Measurements from ENCODE around the gene FBXW10. TPM values are rescaled to one million over a fixed set of nuclear protein-coding genes. Genes with fewer than 3 reads are reported as not detected.
"Not testable (repeated sequence)": the region's sequence is repeated elsewhere in the genome, so short reads cannot be mapped to it uniquely, and the experiment has no call there.

Gene FBXW10, protein sequence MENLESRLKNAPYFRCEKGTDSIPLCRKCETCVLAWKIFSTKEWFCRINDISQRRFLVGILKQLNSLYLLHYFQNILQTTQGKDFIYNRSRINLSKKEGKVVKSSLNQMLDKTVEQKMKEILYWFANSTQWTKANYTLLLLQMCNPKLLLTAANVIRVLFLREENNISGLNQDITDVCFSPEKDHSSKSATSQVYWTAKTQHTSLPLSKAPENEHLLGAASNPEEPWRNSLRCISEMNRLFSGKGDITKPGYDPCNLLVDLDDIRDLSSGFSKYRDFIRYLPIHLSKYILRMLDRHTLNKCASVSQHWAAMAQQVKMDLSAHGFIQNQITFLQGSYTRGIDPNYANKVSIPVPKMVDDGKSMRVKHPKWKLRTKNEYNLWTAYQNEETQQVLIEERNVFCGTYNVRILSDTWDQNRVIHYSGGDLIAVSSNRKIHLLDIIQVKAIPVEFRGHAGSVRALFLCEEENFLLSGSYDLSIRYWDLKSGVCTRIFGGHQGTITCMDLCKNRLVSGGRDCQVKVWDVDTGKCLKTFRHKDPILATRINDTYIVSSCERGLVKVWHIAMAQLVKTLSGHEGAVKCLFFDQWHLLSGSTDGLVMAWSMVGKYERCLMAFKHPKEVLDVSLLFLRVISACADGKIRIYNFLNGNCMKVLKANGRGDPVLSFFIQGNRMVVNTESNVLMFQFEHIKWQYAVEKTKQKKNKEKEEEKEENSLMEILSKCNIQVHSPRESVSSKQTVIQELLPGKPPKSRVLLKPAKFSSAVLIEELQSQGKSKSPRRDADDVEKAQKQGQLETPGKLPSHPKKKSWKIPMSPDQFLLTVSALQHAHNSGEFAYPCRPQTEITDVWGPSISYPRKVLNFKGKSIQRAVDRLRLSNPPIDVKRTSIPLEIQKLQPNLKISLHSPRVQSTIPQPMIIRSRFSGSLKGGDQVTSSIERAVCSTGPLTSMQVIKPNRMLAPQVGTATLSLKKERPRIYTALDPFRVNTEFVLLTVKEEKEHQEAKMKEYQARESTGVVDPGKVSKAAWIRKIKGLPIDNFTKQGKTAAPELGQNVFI
- under 1 TPM in 3 of 4 donors, not detected in 1; 0.16 to 0.62 (median 0.22) TPM for polyA plus RNA-seq
- long read RNA-seq, donor 1 = 0 reads
- long read RNA-seq, donor 2 = 0 reads
- long read RNA-seq, donor 3 = 0 reads
- long read RNA-seq, donor 4 = 0 reads
- long read RNA-seq, donor 5 = 0 reads
- long read RNA-seq, donor 6 = 0 reads
- long read RNA-seq, donor 7 = 0 reads
- long read RNA-seq, donor 8 = 0 reads
- long read RNA-seq, donor 9 = 0 reads
- long read RNA-seq, donor 10 = 0 reads

DNA sequence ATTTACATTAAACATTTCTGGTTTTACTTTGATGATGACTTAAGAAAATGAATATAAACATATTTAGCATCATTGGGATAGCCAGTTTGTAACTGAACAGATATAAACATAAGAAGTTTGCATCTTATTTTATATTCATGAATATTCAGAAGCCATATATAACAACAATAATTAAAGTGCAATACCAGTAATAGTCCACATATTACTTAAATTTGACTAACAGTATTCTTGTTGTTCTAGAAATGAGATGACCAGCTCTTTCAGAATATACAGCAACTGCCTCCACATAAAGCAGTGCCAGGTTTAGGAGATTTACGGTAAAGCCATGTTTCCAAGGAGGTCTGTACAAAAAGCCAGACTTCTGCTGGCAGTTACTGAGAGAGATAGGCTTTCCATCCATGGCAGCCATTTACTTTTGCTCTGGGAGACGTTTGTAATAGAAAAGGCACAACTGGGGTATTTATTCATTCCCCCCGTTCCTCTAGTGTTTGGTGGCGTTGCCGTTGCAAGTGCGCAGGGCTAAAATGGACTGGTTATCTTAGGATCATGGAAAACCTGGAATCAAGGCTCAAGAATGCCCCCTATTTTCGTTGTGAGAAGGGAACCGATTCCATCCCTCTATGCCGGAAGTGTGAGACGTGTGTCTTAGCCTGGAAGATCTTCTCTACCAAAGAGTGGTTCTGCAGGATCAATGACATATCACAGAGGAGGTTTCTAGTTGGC is at the start of gene FBXW10:
Gene FBXW10, plus strand, starts transcription at position 356 of the 723 bp plus-strand sequence. Its CDS starts 191 bp downstream, at position 547.
- H3K27me3 ChIP-seq (ENCODE audit: control insufficient read depth in 3 of 3, insufficient read depth in 3 of 3, low read length in 3 of 3); H3K9me3 ChIP-seq (ENCODE audit: control insufficient read depth in 2 of 2, insufficient read depth in 1 of 2, low read depth in 1 of 2, low read length in 1 of 2); H3K4me3 ChIP-seq (ENCODE audit: low read depth in 1 of 3, low read length in 3 of 3); H3K36me3 ChIP-seq (ENCODE audit: control insufficient read depth in 3 of 3, insufficient read depth in 2 of 3, low read depth in 1 of 3, low read length in 3 of 3); FAIRE-seq; DNase-seq: not testable (repeated sequence)
- peaks cover 0 to 13% (median 0%) of the 10 kb centered on the region in 3 donors for H3K4me1 ChIP-seq (ENCODE audit: control insufficient read depth in 3 of 3, insufficient read depth in 2 of 3, low read depth in 1 of 3, low read length in 2 of 3)
- H3K27ac ChIP-seq (ENCODE audit: low read depth in 1 of 3, low read length in 2 of 3) = peak within 1 kb of the TSS in 1 of 3 donors; percentile 63
- 50 to 83% (median 75%) methylated on average over 7 to 9 of the region's 10 CpGs for WGBS, 3 donors

DNA sequence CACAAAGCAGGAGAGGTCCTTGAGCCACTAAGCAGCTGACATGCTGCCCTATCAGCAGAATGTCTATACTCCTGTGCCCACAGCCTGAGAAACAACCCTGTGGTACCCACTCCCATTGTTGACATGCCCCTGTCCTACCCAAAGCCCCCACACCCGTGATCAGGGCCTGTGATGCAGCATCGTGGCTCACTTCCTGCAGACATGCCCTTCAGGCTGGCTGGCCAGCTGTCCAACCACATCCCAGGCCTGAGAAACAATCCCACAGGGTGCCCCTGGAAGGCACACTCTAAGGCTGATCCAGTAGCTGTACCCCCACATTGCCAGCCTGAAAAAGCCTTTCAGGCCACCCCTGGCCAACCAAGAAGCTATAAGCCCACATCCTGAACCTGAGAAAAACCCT is 48.7 kb upstream of the FBXW10 start:
- WGBS, 3 donors = 57 to 74% (median 60%) methylated on average over 2 of the region's 2 CpGs
- H3K27me3 ChIP-seq (ENCODE audit: control insufficient read depth in 3 of 3, insufficient read depth in 3 of 3, low read length in 3 of 3); H3K27ac ChIP-seq (ENCODE audit: low read depth in 1 of 3, low read length in 2 of 3); H3K4me1 ChIP-seq (ENCODE audit: control insufficient read depth in 3 of 3, insufficient read depth in 2 of 3, low read depth in 1 of 3, low read length in 2 of 3); H3K4me3 ChIP-seq (ENCODE audit: low read depth in 1 of 3, low read length in 3 of 3); FAIRE-seq; H3K9me3 ChIP-seq (ENCODE audit: control insufficient read depth in 2 of 2, insufficient read depth in 1 of 2, low read depth in 1 of 2, low read length in 1 of 2); H3K36me3 ChIP-seq (ENCODE audit: control insufficient read depth in 3 of 3, insufficient read depth in 2 of 3, low read depth in 1 of 3, low read length in 3 of 3); DNase-seq: not testable (repeated sequence)

DNA sequence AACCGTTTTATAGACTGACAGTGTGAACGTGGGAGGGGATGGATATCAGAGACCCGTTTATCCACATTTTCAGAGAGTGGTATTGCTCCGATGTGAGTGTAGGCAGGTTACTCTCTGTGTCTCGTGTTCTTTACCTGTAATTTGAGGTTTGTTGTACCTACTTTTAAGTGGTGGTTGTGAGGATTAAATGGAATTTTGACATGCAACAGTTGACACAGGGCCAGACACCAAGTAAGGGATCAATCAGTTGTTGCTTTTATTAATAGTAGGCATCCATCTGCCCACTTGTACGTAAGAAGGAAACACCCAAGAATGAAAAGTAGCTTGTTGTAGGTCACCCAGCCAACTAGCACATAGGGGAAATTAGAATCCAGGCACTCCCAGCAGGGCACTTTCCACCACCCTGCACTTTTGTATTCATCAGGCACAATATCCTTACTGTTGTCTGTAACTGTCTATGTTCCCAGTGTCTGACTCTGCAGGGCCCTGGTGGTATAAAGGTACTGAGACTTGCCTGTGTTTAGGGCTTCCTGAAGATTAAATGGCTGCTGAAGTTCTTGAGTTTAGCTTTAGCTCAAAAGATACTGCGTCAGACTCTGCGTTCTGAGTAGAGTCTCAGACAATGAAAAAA is 45.3 kb upstream of the FBXW10 start:
- H3K36me3 ChIP-seq (ENCODE audit: control insufficient read depth in 3 of 3, insufficient read depth in 2 of 3, low read depth in 1 of 3, low read length in 3 of 3); DNase-seq; H3K4me1 ChIP-seq (ENCODE audit: control insufficient read depth in 3 of 3, insufficient read depth in 2 of 3, low read depth in 1 of 3, low read length in 2 of 3); FAIRE-seq; H3K27ac ChIP-seq (ENCODE audit: low read depth in 1 of 3, low read length in 2 of 3); H3K9me3 ChIP-seq (ENCODE audit: control insufficient read depth in 2 of 2, insufficient read depth in 1 of 2, low read depth in 1 of 2, low read length in 1 of 2); H3K27me3 ChIP-seq (ENCODE audit: control insufficient read depth in 3 of 3, insufficient read depth in 3 of 3, low read length in 3 of 3): not testable (repeated sequence)
- 48 to 56% (median 55%) methylated on average over 8 of the region's 8 CpGs for WGBS, 3 donors
- H3K4me3 ChIP-seq (ENCODE audit: low read depth in 1 of 3, low read length in 3 of 3) = peak overlapping the region in 2 of 3 donors; percentile 60 to 66

DNA sequence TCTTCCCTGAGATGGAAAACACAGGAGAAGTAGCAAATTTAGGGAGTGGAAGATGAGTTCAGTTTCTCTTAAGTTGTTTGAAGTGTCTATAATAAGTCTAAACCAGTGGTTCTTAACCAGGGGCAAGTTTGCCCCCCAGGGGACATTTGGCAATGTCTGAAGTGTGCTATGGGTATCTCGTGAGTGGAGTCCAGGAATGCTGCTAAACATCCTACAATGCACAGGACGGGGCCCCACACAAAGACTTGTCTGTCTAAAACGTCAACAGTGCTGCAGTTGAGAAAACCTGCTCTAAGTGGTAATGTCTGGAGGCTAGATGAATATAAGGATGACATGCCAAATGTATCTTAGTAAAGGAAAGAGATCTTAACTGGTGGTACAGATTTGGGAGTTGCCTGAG is 37.9 kb upstream of the FBXW10 start:
- H3K36me3 ChIP-seq (ENCODE audit: control insufficient read depth in 3 of 3, insufficient read depth in 2 of 3, low read depth in 1 of 3, low read length in 3 of 3); H3K4me1 ChIP-seq (ENCODE audit: control insufficient read depth in 3 of 3, insufficient read depth in 2 of 3, low read depth in 1 of 3, low read length in 2 of 3); H3K4me3 ChIP-seq (ENCODE audit: low read depth in 1 of 3, low read length in 3 of 3); FAIRE-seq; H3K9me3 ChIP-seq (ENCODE audit: control insufficient read depth in 2 of 2, insufficient read depth in 1 of 2, low read depth in 1 of 2, low read length in 1 of 2); DNase-seq; H3K27me3 ChIP-seq (ENCODE audit: control insufficient read depth in 3 of 3, insufficient read depth in 3 of 3, low read length in 3 of 3); H3K27ac ChIP-seq (ENCODE audit: low read depth in 1 of 3, low read length in 2 of 3): not testable (repeated sequence)
- WGBS, 3 donors = 86 to 90% (median 86%) methylated on average over 3 of the region's 3 CpGs

DNA sequence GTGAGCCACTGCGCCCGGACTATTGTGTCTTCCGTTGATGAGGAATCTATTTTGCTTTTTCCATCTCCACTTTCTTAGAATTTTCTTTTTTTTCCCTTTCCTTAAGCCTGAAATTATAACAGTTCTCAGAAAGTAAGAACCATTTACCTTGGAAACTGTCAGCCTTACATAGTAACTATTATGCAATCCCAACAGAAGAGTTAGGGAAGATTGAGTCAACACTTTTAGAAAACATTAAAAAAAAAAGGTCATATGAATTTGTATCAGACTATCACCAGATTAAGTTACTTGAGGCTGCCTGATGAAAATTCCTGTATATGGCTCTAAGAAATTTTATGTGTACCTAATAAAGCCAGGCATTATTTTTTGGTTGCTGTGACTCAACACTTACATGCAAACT is 35.6 kb upstream of the FBXW10 start:
- H3K27ac ChIP-seq (ENCODE audit: low read depth in 1 of 3, low read length in 2 of 3); FAIRE-seq; DNase-seq; H3K36me3 ChIP-seq (ENCODE audit: control insufficient read depth in 3 of 3, insufficient read depth in 2 of 3, low read depth in 1 of 3, low read length in 3 of 3); H3K27me3 ChIP-seq (ENCODE audit: control insufficient read depth in 3 of 3, insufficient read depth in 3 of 3, low read length in 3 of 3); H3K4me1 ChIP-seq (ENCODE audit: control insufficient read depth in 3 of 3, insufficient read depth in 2 of 3, low read depth in 1 of 3, low read length in 2 of 3); H3K9me3 ChIP-seq (ENCODE audit: control insufficient read depth in 2 of 2, insufficient read depth in 1 of 2, low read depth in 1 of 2, low read length in 1 of 2); H3K4me3 ChIP-seq (ENCODE audit: low read depth in 1 of 3, low read length in 3 of 3): not testable (repeated sequence)
- WGBS, 3 donors = 96 to 100% (median 100%) methylated on average over 3 of the region's 3 CpGs

DNA sequence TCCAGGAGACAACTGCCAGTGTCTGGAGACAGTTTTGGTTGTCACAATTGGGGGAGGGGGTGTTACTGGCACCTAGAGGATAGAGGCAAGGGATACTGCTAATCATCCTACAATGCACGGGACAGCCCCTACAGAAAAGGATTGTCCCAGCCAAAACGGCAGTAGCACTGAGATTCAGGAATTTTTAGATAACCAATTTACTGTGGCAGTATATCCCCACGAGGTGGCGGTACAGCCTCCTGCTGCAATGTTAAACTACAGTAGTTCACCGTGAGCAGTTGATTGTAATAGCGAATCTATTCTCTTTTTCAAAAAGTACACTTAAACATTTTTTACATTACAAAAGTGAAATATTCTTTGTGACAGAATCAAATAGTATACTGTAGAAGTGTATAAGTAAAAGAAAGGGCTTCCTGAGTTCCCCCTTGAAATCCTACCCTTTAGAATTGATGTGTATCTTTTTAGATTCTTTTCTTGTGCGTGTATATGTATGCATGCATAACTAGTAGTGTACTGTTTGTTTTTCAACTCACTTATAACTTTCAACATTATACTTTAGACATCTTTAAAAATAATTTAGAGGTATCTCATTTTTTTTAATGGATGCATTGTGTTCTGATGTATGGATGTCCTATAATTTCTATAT is 31.4 kb upstream of the FBXW10 start:
- FAIRE-seq (peak; percentile 76), DNase-seq (peak; percentile 63 to 69)
- H3K4me1 ChIP-seq (ENCODE audit: control insufficient read depth in 3 of 3, insufficient read depth in 2 of 3, low read depth in 1 of 3, low read length in 2 of 3); H3K4me3 ChIP-seq (ENCODE audit: low read depth in 1 of 3, low read length in 3 of 3); H3K36me3 ChIP-seq (ENCODE audit: control insufficient read depth in 3 of 3, insufficient read depth in 2 of 3, low read depth in 1 of 3, low read length in 3 of 3); H3K9me3 ChIP-seq (ENCODE audit: control insufficient read depth in 2 of 2, insufficient read depth in 1 of 2, low read depth in 1 of 2, low read length in 1 of 2); H3K27ac ChIP-seq (ENCODE audit: low read depth in 1 of 3, low read length in 2 of 3); H3K27me3 ChIP-seq (ENCODE audit: control insufficient read depth in 3 of 3, insufficient read depth in 3 of 3, low read length in 3 of 3): not testable (repeated sequence)
- WGBS, 3 donors = 11 to 15% (median 13%) methylated on average over 7 of the region's 7 CpGs

DNA sequence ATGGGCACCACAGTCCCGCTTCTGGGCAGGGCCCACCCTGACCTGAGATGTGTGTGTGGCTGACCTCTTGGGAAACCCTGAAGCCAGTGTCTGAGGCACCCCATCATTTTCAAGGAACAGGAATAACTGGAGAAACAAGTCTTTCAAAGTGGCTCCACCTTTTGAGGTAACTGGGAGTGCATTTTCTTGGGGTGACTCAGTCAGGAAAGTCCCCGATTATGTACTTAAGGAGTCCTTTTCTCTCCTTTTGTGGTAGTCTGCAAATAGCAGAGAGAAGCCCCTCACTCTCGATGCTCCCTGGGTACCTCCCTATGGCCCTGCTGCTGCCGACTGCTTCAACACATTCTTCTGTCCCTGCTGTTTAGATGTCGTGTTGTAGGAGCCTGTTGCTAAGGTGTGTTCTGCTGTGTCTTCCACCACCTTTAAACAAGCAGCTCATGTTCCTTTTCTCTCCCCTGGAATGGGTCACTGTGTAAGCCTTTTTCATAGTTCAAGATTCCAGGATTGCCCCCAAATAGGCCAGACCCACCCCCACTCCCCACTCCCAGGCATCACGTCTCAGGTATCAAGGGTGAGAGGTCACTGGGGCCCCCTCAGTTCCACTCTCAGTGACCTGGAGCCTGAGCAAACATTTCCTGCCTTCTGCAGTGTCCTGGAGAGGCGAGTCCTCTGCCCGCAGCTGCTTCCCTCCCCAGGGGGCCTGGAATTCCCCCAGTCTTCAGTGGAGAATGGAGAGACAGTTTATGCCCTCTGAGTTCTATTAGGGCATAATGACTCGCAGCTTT is 25.0 kb upstream of the FBXW10 start:
- not testable (repeated sequence) for H3K27me3 ChIP-seq (ENCODE audit: control insufficient read depth in 3 of 3, insufficient read depth in 3 of 3, low read length in 3 of 3); FAIRE-seq; H3K9me3 ChIP-seq (ENCODE audit: control insufficient read depth in 2 of 2, insufficient read depth in 1 of 2, low read depth in 1 of 2, low read length in 1 of 2); H3K4me3 ChIP-seq (ENCODE audit: low read depth in 1 of 3, low read length in 3 of 3); H3K36me3 ChIP-seq (ENCODE audit: control insufficient read depth in 3 of 3, insufficient read depth in 2 of 3, low read depth in 1 of 3, low read length in 3 of 3)
- peak; percentile 74 to 87 for DNase-seq
- 15 to 45% (median 34%) methylated on average over 8 of the region's 9 CpGs for WGBS, 3 donors
- H3K27ac ChIP-seq (ENCODE audit: low read depth in 1 of 3, low read length in 2 of 3) = peak overlapping the region; percentile 48 to 92 (median 91)
- H3K4me1 ChIP-seq (ENCODE audit: control insufficient read depth in 3 of 3, insufficient read depth in 2 of 3, low read depth in 1 of 3, low read length in 2 of 3) = peaks cover 0 to 16% (median 0%) of the 10 kb centered on the region in 3 donors

All from small intestine (tissue), 16 donors.